ENCODE measurements around the gene HIVEP3.
A peak's percentile ranks its signal among the peaks of the same experiment; 100 is the strongest.

HIVEP3 gene

DNA sequence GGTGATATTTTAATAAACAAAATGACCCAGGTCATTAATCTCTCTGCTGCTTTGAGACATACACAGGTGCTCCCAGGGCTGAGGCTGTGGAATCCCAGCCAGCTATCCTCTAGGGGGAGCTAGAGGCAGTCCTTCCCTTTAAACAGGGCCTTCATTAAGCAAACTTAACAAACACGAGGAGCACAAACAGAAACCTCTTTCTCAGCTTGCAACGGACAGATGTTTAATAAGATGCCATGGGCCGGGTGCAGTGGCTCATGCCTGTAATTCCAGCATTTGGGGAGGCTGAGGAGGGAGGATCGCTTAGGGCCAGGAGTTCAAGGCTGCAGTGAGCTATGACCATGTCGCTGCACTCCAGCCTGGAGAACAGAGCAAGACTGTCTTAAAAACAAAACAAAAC is 106.7 kb downstream of the HIVEP3 start:
- intact Hi-C loops (cut with DNase I; ENCODE audit: low total_unique reads) = no loop called here
- Histone ChIP-seq H3K9me3 (no peaks in the 10 kb centered on the region), H3K4me1 (peaks cover 0 to 4% (median 0%) of the 10 kb centered on the region in 4 donors), H3K36me3 (no peaks in the 10 kb centered on the region), H3K4me3 (no peak overlapping the region), H3K27me3 (no peaks in the 10 kb centered on the region), H3K27ac (no peak overlapping the region)
- peak; percentile 13 to 27 for TF ChIP-seq CTCF (IDR thresholded peaks at IDR 0.05)
- DNase-seq = no peak

GRCh38 chr1:41811051-41811795 is 107.5 kb downstream of the HIVEP3 start:
- no peak for DNase-seq
- no peak overlapping the region for H3K27ac ChIP-seq
- intact Hi-C loops (cut with DNase I; ENCODE audit: low total_unique reads) = no loop called here
- no peaks in the 10 kb centered on the region for H3K27me3 ChIP-seq
- H3K4me1 ChIP-seq = peaks cover 0 to 4% (median 0%) of the 10 kb centered on the region in 4 donors
- no peaks in the 10 kb centered on the region for H3K36me3 ChIP-seq
- H3K4me3 ChIP-seq = no peak overlapping the region
- H3K9me3 ChIP-seq = no peaks in the 10 kb centered on the region
- TF ChIP-seq CTCF (IDR thresholded peaks at IDR 0.05) = no peak

- Histone ChIP-seq H3K36me3 (no peaks in the 10 kb centered on the region), H3K27ac (no peak overlapping the region), H3K27me3 (no peaks in the 10 kb centered on the region), H3K4me3 (no peak overlapping the region), H3K9me3 (no peaks in the 10 kb centered on the region), H3K4me1 (peaks cover 0 to 4% (median 0%) of the 10 kb centered on the region in 4 donors)
- DNase-seq = no peak
- intact Hi-C loops (cut with DNase I; ENCODE audit: low total_unique reads) = no loop called here
- TF ChIP-seq CTCF (IDR thresholded peaks at IDR 0.05) = no peak
Measured at GRCh38 chr1:41810446-41810845, 108.3 kb downstream of the HIVEP3 start.

DNA sequence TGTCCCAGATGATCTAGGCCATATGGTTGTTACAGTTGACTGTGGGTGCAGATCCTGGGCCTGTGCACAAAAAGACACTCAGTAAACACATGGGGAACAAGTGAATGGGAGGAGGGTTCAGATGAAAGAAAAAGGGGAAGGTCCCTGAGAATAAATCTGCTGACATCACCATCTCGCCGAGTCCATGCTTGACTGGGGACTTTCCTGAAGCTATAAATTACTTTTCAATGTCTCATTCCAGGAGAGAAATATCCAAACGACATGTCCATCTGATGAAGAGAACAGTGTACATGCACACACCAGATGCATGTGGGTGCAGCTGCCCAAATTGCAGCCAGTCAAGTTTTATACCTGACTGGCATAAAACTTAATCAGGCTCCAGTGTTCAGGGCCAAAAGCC is 109.0 kb downstream of the HIVEP3 start:
- no peaks in the 10 kb centered on the region for H3K9me3 ChIP-seq
- DNase-seq = no peak
- no peak overlapping the region for H3K27ac ChIP-seq
- H3K36me3 ChIP-seq = no peaks in the 10 kb centered on the region
- H3K27me3 ChIP-seq = no peaks in the 10 kb centered on the region
- TF ChIP-seq CTCF (IDR thresholded peaks at IDR 0.05) = no peak
- H3K4me1 ChIP-seq = peaks cover 0 to 4% (median 0%) of the 10 kb centered on the region in 4 donors
- intact Hi-C loops (cut with DNase I; ENCODE audit: low total_unique reads) = no loop called here
- no peak overlapping the region for H3K4me3 ChIP-seq

DNA sequence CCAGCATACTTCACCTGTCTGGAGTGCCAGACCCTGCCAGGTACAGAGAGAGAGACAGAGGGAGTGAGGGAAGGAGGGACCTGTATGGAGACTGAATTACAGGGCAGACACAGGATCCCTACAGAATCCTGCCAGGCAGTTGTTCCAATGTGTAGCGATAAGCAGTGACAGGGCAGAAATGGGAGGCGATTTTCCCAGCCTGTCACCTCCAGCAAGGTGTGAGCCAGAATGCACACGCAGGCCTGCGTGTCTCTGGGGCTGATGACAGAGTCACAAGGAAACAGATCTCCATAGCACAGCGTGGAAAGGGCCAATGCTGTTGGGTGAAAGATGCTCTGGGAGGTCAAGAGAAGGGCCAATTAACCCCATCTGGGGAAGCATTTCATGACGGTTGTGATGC is 111.3 kb downstream of the HIVEP3 start:
- H3K36me3 ChIP-seq = no peaks in the 10 kb centered on the region
- H3K4me3 ChIP-seq = no peak overlapping the region
- H3K27ac ChIP-seq = no peak overlapping the region
- intact Hi-C loops (cut with DNase I; ENCODE audit: low total_unique reads) = no loop called here
- no peaks in the 10 kb centered on the region for H3K9me3 ChIP-seq
- peaks cover 0 to 17% (median 6%) of the 10 kb centered on the region in 4 donors for H3K4me1 ChIP-seq
- no peaks in the 10 kb centered on the region for H3K27me3 ChIP-seq
- DNase-seq = peak in 1 of 2 donors; percentile 21
- no peak for TF ChIP-seq CTCF (IDR thresholded peaks at IDR 0.05)

Data from tibial artery (tissue), 4 donors.